CD14-positive monocyte (primary cell): ENCODE measurements around the gene ITSN1. TPM values are rescaled to one million over a fixed set of nuclear protein-coding genes. Genes with fewer than 3 reads are reported as not detected.

ENCODE experiments used
- DNase-seq, 3 donors: peaks; one replicate each; pipeline ENCODE4 v3.0.0-alpha.2; 2011 to 2022
- H2AFZ ChIP-seq: 2 replicates; pipeline ENCODE4 v1.6.0; 2012; ENCODE audit warnings: mild to moderate bottlenecking, low read depth, low read length, inconsistent platforms; ENCODE audit not compliant: insufficient read depth, poor library complexity, severe bottlenecking
- H3K27ac ChIP-seq, 2 donors: 1 replicate in 1 of 2; 2 replicates in 1 of 2; pipeline ENCODE4 v1.5.1; 2012 to 2013; ENCODE audit warnings: low read length in 2 of 2, control low read depth in 1 of 2, inconsistent platforms in 1 of 2, low read depth in 1 of 2, mild to moderate bottlenecking in 1 of 2
- H3K27me3 ChIP-seq, 2 donors: one replicate each; pipeline versions ENCODE4 v1.6.0 to v1.6.1; 2011 to 2013; ENCODE audit warnings: low read length in 2 of 2; ENCODE audit not compliant: control insufficient read depth in 2 of 2, insufficient read depth in 2 of 2
- H3K36me3 ChIP-seq, 2 donors: replicated peaks in 1 of 2; 1 replicate in 1 of 2; 2 replicates in 1 of 2; pipeline versions ENCODE4 v1.5.1 to v1.6.1; 2012 to 2013; ENCODE audit warnings: low read length in 2 of 2, control low read depth in 1 of 2, inconsistent platforms in 1 of 2, mild to moderate bottlenecking in 1 of 2; ENCODE audit not compliant: insufficient read depth in 2 of 2, control insufficient read depth in 1 of 2
- H3K4me1 ChIP-seq, 2 donors: 1 replicate in 1 of 2; 2 replicates in 1 of 2; pipeline versions ENCODE4 v1.5.1 to v1.6.1; 2012 to 2013; ENCODE audit warnings: low read length in 2 of 2, control low read depth in 1 of 2, inconsistent platforms in 1 of 2, mild to moderate bottlenecking in 1 of 2, moderate library complexity in 1 of 2; ENCODE audit not compliant: insufficient read depth in 2 of 2, control insufficient read depth in 1 of 2
- H3K4me2 ChIP-seq: replicated peaks from 2 replicates; pipeline ENCODE3; 2012; ENCODE audit warnings: low read length, moderate library complexity, mild to moderate bottlenecking; ENCODE audit not compliant: poor library complexity, severe bottlenecking; ENCODE audit errors: extremely low read depth
- H3K4me3 ChIP-seq, 3 experiments: fragments of 200-600 bp in 1 of 3; sonication (generic) in 1 of 3; replicated peaks in 1 of 3; 1 replicate in 2 of 3; 2 replicates in 1 of 3; pipeline ENCODE4 v1.5.1; 2011 to 2013; ENCODE audit warnings: low read length in 3 of 3, mild to moderate bottlenecking in 3 of 3, control low read depth in 2 of 3, low read depth in 2 of 3, inconsistent platforms in 1 of 3, moderate library complexity in 1 of 3
- H3K79me2 ChIP-seq: 2 replicates; pipeline ENCODE4 v1.6.0; 2012; ENCODE audit warnings: mild to moderate bottlenecking, control low read depth, inconsistent platforms, low read length, moderate library complexity; ENCODE audit not compliant: insufficient read depth
- H3K9ac ChIP-seq: 2 replicates; pipeline ENCODE4 v1.6.0; 2017; ENCODE audit warnings: low read length, mild to moderate bottlenecking; ENCODE audit not compliant: insufficient read depth, poor library complexity, severe bottlenecking
- H3K9me3 ChIP-seq, 2 donors: replicated peaks in 1 of 2; 1 replicate in 1 of 2; 2 replicates in 1 of 2; pipeline versions ENCODE4 v1.5.1 to v1.6.1; 2012 to 2013; ENCODE audit warnings: low read length in 2 of 2, control low read depth in 1 of 2; ENCODE audit not compliant: control insufficient read depth in 1 of 2, insufficient read depth in 1 of 2
- H4K20me1 ChIP-seq: 2 replicates; pipeline ENCODE4 v1.6.0; 2012; ENCODE audit warnings: mild to moderate bottlenecking, low read length, control low read depth, moderate library complexity; ENCODE audit not compliant: insufficient read depth
- H3K27ac Mint-ChIP-seq, 7 donors: one replicate each; pipeline ENCODE4 v1.8.0; 2020; ENCODE audit warnings: mild to moderate bottlenecking in 7 of 7, mixed read lengths in 7 of 7, moderate library complexity in 6 of 7, inconsistent platforms in 2 of 7
- H3K27me3 Mint-ChIP-seq, 3 donors: one replicate each; pipeline ENCODE4 v1.8.0; 2021 to 2022; ENCODE audit warnings: low read depth in 3 of 3, mild to moderate bottlenecking in 3 of 3, mixed read lengths in 3 of 3, moderate library complexity in 3 of 3, inconsistent platforms in 1 of 3
- H3K36me3 Mint-ChIP-seq, 2 donors: one replicate each; pipeline ENCODE4 v1.8.0; 2020; ENCODE audit warnings: mixed read lengths in 2 of 2, inconsistent platforms in 1 of 2, mild to moderate bottlenecking in 1 of 2
- H3K4me1 Mint-ChIP-seq: one replicate; pipeline ENCODE4 v1.8.0; 2020; ENCODE audit warnings: mild to moderate bottlenecking, mixed read lengths
- H3K4me3 Mint-ChIP-seq, 2 donors: one replicate each; pipeline ENCODE4 v1.8.0; 2020; ENCODE audit warnings: mild to moderate bottlenecking in 2 of 2, mixed read lengths in 2 of 2, moderate library complexity in 1 of 2
- H3K9me3 Mint-ChIP-seq, 7 donors: one replicate each; pipeline ENCODE4 v1.8.0; 2020 to 2022; ENCODE audit warnings: mixed read lengths in 7 of 7, mild to moderate bottlenecking in 6 of 7, moderate library complexity in 6 of 7, inconsistent platforms in 2 of 7
- CTCF ChIP-seq: fragments of 200-600 bp; IDR thresholded peaks from one replicate; pipeline ENCODE4 v1.8.0; 2022; ENCODE audit warnings: antibody characterized with exemption, mild to moderate bottlenecking
- WGBS: methylation state at CpG from one replicate; pipeline ENCODE4 v1.1.5; 2013; ENCODE audit warnings: missing lambda C conversion rate; ENCODE audit not compliant: insufficient coverage; 5-methylcytosine and 5-hydroxymethylcytosine counted together
- intact Hi-C, 2 donors: fragments of 100-400 bp; cut with micrococcal nuclease; formaldehyde crosslinking; loops; one replicate each; pipeline versions ENCODE4 v1.15.0 to v1.15.1; 2023
- polyA plus RNA-seq, 3 donors: library from polyadenylated mRNA; depleted of rRNA in 1 of 3; unstranded in 2 of 3; stranded (reverse) in 1 of 3; fragments of 300-500 nt in 2 of 3; fragments of >200 nt in 1 of 3; fragmentation: Illumina TruSeq in 2 of 3; gene quantifications; 1 replicate in 2 of 3; 2 replicates in 1 of 3; pipeline ENCODE4 v1.2.3, GENCODE V29; 2012 to 2021

Gene ITSN1
- polyA plus RNA-seq, 3 donors = 4.7 to 10.3 (median 5.1) TPM

GRCh38 chr21:33937146-33937545 lies 294.8 kb downstream of the ITSN1 start:
- Mint-ChIP-seq H3K27me3 (peaks cover 0 to 2% (median 0%) of the 10 kb centered on the region in 3 donors), H3K4me1 (peaks cover 55% of the 10 kb centered on the region), H3K4me3 (no peak overlapping the region), H3K36me3 (peaks cover 0 to 2% of the 10 kb centered on the region in 2 donors), H3K9me3 (no peaks in the 10 kb centered on the region), H3K27ac (peak overlapping the region in 5 of 7 donors; percentile 70 to 92 (median 76))
- 85% methylated on average over 4 of the region's 4 CpGs for WGBS
- H3K36me3 ChIP-seq = no peaks in the 10 kb centered on the region
- H3K27me3 ChIP-seq = no peaks in the 10 kb centered on the region
- no peaks in the 10 kb centered on the region for H4K20me1 ChIP-seq
- peaks cover 30 to 42% of the 10 kb centered on the region in 2 donors for H3K4me1 ChIP-seq
- H3K4me3 ChIP-seq = no peak overlapping the region
- no peak for TF ChIP-seq CTCF
- no peak overlapping the region for H2AFZ ChIP-seq
- intact Hi-C loops = loop anchor here (5.0 kb wide), 3 partner anchors 40 to 140 kb away; no protein-coding TSS in a partner anchor
- no peak overlapping the region for H3K9ac ChIP-seq
- DNase-seq = no peak
- peak overlapping the region; percentile 50 for H3K4me2 ChIP-seq
- H3K79me2 ChIP-seq = no peaks in the 10 kb centered on the region
- peak overlapping the region in 1 of 2 donors; percentile 45 for H3K27ac ChIP-seq
- no peaks in the 10 kb centered on the region for H3K9me3 ChIP-seq

GRCh38 chr21:33937931-33938339 lies 295.6 kb downstream of the ITSN1 start:
- Mint-ChIP-seq H3K36me3 (peaks cover 0 to 2% of the 10 kb centered on the region in 2 donors), H3K27ac (peak overlapping the region; percentile 68 to 92 (median 84)), H3K9me3 (no peaks in the 10 kb centered on the region), H3K4me1 (peaks cover 48% of the 10 kb centered on the region), H3K4me3 (peak overlapping the region; percentile 49 to 60), H3K27me3 (no peaks in the 10 kb centered on the region)
- H4K20me1 ChIP-seq = no peaks in the 10 kb centered on the region
- intact Hi-C loops = loop anchor here (5.0 kb wide), 3 partner anchors 39 to 139 kb away; no protein-coding TSS in a partner anchor
- no peak for TF ChIP-seq CTCF
- H2AFZ ChIP-seq = peak overlapping the region; percentile 46
- no peaks in the 10 kb centered on the region for H3K27me3 ChIP-seq
- WGBS = 0% methylated on average over 2 of the region's 14 CpGs
- H3K4me1 ChIP-seq = peaks cover 23 to 34% of the 10 kb centered on the region in 2 donors
- peak overlapping the region; percentile 29 to 45 for H3K27ac ChIP-seq
- peak overlapping the region; percentile 9 to 58 (median 15) for H3K4me3 ChIP-seq
- H3K36me3 ChIP-seq = no peaks in the 10 kb centered on the region
- no peak overlapping the region for H3K9ac ChIP-seq
- peak; percentile 58 to 74 (median 70) for DNase-seq
- no peaks in the 10 kb centered on the region for H3K9me3 ChIP-seq
- peak overlapping the region; percentile 50 for H3K4me2 ChIP-seq
- H3K79me2 ChIP-seq = no peaks in the 10 kb centered on the region
